Measurements from ENCODE around the gene NPHP4.

The NPHP4 gene

GRCh38 chr1:5961601-5962000, 30.6 kb downstream of the NPHP4 start:
- TF ChIP-seq CTCF (IDR thresholded peaks at IDR 0.05; ENCODE audit: borderline replicate concordance, insufficient read depth, low read depth, low read length) = no peak

GRCh38 chr1:5960336-5960735, 31.9 kb downstream of the NPHP4 start:
- no peak for TF ChIP-seq CTCF (IDR thresholded peaks at IDR 0.05; ENCODE audit: borderline replicate concordance, insufficient read depth, low read depth, low read length)
- H3K4me3 ChIP-seq (ENCODE audit: low read depth, low read length) = no peak overlapping the region

More at GRCh38 chr1:5961601-5962000, 30.6 kb downstream of the NPHP4 start:
- H3K4me3 ChIP-seq (ENCODE audit: low read depth, low read length) = no peak overlapping the region

DNA sequence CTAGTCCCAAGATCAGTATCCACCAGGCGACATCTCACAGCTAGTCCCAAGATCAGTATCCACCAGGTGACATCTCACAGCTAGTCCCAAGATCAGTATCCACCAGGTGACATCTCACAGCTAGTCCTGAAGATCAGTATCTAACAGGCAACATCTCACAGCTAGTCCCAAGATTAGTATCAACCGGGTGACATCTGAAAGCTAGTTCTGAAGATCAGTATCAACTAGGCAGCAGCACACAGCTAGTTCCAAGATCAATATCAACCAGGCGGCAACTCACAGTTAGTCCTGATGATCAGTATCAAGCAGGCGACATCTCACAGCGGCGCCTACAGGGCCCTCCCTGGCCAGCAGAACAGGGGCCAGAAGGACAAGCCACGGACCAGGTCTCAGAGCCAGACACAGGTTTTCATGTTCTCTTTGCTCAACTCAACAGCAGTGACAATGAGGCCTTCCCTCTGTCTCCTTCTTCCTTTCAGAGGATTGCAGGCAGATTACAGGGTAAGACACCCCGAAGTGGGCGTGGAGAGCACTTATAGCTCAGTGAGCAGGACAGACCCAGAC, 32.5 kb downstream of the NPHP4 start:
- H3K4me3 ChIP-seq (ENCODE audit: low read depth, low read length) = no peak overlapping the region
- TF ChIP-seq CTCF (IDR thresholded peaks at IDR 0.05; ENCODE audit: borderline replicate concordance, insufficient read depth, low read depth, low read length) = no peak

- H3K4me3 ChIP-seq (ENCODE audit: low read depth, low read length) = no peak overlapping the region
- no peak for TF ChIP-seq CTCF (IDR thresholded peaks at IDR 0.05; ENCODE audit: borderline replicate concordance, insufficient read depth, low read depth, low read length)
Observed at GRCh38 chr1:5959087-5959486, 33.1 kb downstream of the NPHP4 start.

DNA sequence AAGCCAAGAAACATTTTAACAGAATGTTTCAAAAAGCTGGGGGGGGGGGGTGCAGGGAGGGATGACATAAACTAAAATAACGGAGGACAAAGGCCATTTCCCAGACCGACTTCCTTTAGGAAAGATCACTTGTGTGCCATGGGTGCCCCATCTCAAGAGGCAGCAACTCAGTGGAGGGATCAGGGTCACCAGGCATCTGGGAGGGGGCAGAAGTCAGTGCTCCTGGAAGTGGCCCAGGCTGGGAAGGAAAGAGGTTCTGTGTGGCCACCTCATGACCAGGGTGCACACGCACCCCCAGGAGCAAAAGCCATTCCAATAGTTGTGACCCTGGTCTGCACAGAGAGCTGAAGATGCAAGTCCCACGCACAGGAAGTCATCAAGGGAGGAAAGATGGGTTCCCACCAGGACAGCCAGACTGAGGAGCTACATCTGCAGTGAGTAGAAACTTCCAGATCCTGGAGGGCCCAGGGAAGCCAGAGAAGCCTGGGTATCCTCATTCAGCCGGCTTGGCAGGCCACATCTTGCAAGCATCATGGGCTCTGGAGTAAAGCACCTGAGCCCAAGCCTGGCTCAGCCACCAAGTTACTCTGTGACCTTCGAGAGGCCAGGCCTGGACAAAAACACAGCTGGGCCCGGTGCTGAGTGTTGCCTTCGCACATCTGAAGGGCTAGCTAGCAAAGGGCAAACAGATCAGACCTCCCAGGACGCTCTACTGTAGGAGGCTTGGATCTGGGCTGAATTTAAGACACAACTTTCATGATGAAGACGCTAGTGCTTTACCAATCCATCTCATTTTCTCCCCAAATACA, 36.0 kb downstream of the NPHP4 start:
- TF ChIP-seq CTCF (IDR thresholded peaks at IDR 0.05; ENCODE audit: borderline replicate concordance, insufficient read depth, low read depth, low read length) = no peak
- H3K4me3 ChIP-seq (ENCODE audit: low read depth, low read length) = no peak overlapping the region

- TF ChIP-seq CTCF (IDR thresholded peaks at IDR 0.05; ENCODE audit: borderline replicate concordance, insufficient read depth, low read depth, low read length) = no peak
- no peak overlapping the region for H3K4me3 ChIP-seq (ENCODE audit: low read depth, low read length)
Observed at GRCh38 chr1:5955479-5955977, 36.7 kb downstream of the NPHP4 start.

DNA sequence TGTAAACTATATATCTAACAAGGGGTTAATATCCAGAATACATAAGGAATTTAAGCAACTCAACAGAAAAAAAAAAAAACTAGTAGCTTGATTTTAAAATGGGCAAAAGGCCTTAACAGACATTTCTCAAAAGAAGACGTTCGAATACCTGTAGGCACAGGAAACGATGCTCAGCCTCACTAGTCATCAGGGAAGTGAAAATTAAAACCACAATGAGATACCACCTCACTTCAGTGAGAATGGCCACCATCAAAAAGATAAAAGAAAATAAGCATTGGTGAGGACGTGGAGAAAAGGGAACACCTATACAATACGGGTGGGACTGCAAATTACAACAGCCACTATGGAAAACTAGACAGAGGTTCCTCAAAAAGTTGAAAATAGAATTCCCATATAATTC, 37.3 kb downstream of the NPHP4 start:
- H3K4me3 ChIP-seq (ENCODE audit: low read depth, low read length) = no peak overlapping the region
- no peak for TF ChIP-seq CTCF (IDR thresholded peaks at IDR 0.05; ENCODE audit: borderline replicate concordance, insufficient read depth, low read depth, low read length)

Data from GM12875 (cell line).